Myocyte (in vitro differentiated cells): Measurements from ENCODE around the gene BCL7A. TPM values are rescaled to one million over a fixed set of nuclear protein-coding genes. Genes with fewer than 3 reads are reported as not detected.
"Not testable (repeated sequence)": the region's sequence is repeated elsewhere in the genome, so short reads cannot be mapped to it uniquely, and the experiment has no call there.

Source experiments
- DNase-seq: peaks from one replicate; pipeline ENCODE4 v3.0.0-alpha.2; 2012; ENCODE audit warnings: low read depth
- total RNA-seq: library from RNA; depleted of rRNA; stranded (reverse); fragments of >200 nt; gene quantifications from 2 replicates; pipeline ENCODE4 v1.2.3, GENCODE V29; 2014

BCL7A gene
- total RNA-seq, 1 donor from 2014 or later, result 14.0 TPM

- DNase-seq, result no peak
These were observed 71.6 kb downstream of the BCL7A start for GRCh38 chr12:122093098-122093883.

GRCh38 chr12:122094137-122094734 is 72.6 kb downstream of the BCL7A start:
- no peak for DNase-seq

- DNase-seq, result no peak
These were observed 73.3 kb downstream of the BCL7A start for GRCh38 chr12:122094735-122095631.

GRCh38 chr12:122096014-122096413 is 74.3 kb downstream of the BCL7A start:
- no peak for DNase-seq

GRCh38 chr12:122096591-122097149 is 75.0 kb downstream of the BCL7A start:
- DNase-seq, result peak; percentile 96

- no peak for DNase-seq
These were observed 75.9 kb downstream of the BCL7A start for GRCh38 chr12:122097584-122097926.

- peak; percentile 92 for DNase-seq
These were observed 76.5 kb downstream of the BCL7A start for GRCh38 chr12:122097927-122098756.

- peak; percentile 79 for DNase-seq
These were observed 77.6 kb downstream of the BCL7A start for GRCh38 chr12:122099280-122099749.

GRCh38 chr12:122099856-122100255 is 78.2 kb downstream of the BCL7A start:
- no peak for DNase-seq

- DNase-seq, result no peak
These were observed 78.9 kb downstream of the BCL7A start for GRCh38 chr12:122100568-122100967.

GRCh38 chr12:122102331-122102730 is 80.6 kb downstream of the BCL7A start:
- peak; percentile 84 for DNase-seq

- no peak for DNase-seq
These were observed 83.2 kb downstream of the BCL7A start for GRCh38 chr12:122104844-122105243.

- DNase-seq, result not testable (repeated sequence)
These were observed 83.8 kb downstream of the BCL7A start for GRCh38 chr12:122105496-122105895.

- DNase-seq, result peak; percentile 63
These were observed 85.2 kb downstream of the BCL7A start for GRCh38 chr12:122106843-122107242.

GRCh38 chr12:122107261-122107660 is 85.6 kb downstream of the BCL7A start:
- DNase-seq, result peak; percentile 74

GRCh38 chr12:122111089-122111641 is 89.5 kb downstream of the BCL7A start:
- peak; percentile 47 for DNase-seq
